ACC112 (cell line): ENCODE results near the gene ELOVL6.
"Not testable (repeated sequence)": the region's sequence is repeated elsewhere in the genome, so short reads cannot be mapped to it uniquely, and the experiment has no call there.

ENCODE experiments used
- H2AFZ ChIP-seq: fragments of 200-600 bp; sonication (generic); one replicate; pipeline ENCODE4 v1.6.0; 2017; ENCODE audit warnings: antibody characterized with exemption, low read length; ENCODE audit not compliant: unreplicated experiment
- H3K27ac ChIP-seq: fragments of 200-600 bp; sonication (generic); 2 replicates; pipeline ENCODE4 v1.5.1; 2014; ENCODE audit warnings: low read depth, mild to moderate bottlenecking, antibody characterized with exemption, low read length, moderate library complexity
- H3K27me3 ChIP-seq: fragments of 200-600 bp; sonication (generic); 2 replicates; pipeline ENCODE4 v1.6.1; 2014; ENCODE audit warnings: mild to moderate bottlenecking, antibody characterized with exemption, low read length, moderate library complexity, mixed read lengths; ENCODE audit not compliant: insufficient read depth
- H3K36me3 ChIP-seq: fragments of 200-600 bp; sonication (generic); 2 replicates; pipeline ENCODE4 v1.6.1; 2016; ENCODE audit warnings: mild to moderate bottlenecking, antibody characterized with exemption, low read length, moderate library complexity, mixed read lengths; ENCODE audit not compliant: insufficient read depth
- H3K4me1 ChIP-seq: fragments of 200-600 bp; sonication (generic); one replicate; pipeline ENCODE4 v1.6.1; 2016; ENCODE audit warnings: low read length, mixed read lengths; ENCODE audit not compliant: insufficient read depth, unreplicated experiment, control insufficient read depth
- H3K4me3 ChIP-seq: fragments of 200-600 bp; sonication (generic); 2 replicates; pipeline ENCODE4 v1.5.1; 2014; ENCODE audit warnings: mild to moderate bottlenecking, low read depth, low read length
- H3K79me2 ChIP-seq: fragments of 200-600 bp; sonication (generic); one replicate; pipeline ENCODE4 v1.6.0; 2016; ENCODE audit warnings: low read length; ENCODE audit not compliant: control insufficient read depth, unreplicated experiment, insufficient read depth

Gene ELOVL6

DNA sequence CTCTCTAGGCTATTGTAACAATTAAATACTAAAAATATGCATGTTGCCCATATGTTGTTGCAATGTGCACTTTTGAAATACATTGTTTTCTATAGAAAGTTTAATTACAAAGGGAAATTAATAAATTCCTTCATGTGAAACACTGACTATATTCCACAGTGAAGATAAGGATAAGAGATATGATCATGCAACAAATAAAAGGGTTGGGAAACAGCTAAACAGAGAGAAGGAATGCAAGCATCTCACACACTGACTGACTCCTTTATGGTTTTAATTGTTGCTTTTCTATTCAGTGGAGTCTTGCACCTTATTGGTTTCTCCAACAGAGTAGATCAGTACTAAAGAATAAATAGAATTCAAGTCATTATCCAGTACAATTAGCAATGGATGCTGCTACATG is 37.8 kb downstream of the ELOVL6 start:
- H3K4me1 ChIP-seq, result peaks cover 56% of the 10 kb centered on the region
- H3K79me2 ChIP-seq, result peaks cover 16% of the 10 kb centered on the region
- H3K4me3 ChIP-seq, result no peak overlapping the region

GRCh38 chr4:110159541-110159940 is 38.9 kb downstream of the ELOVL6 start:
- Histone ChIP-seq H3K4me1 (peaks cover 45% of the 10 kb centered on the region), H2AFZ (no peak overlapping the region), H3K27me3 (no peaks in the 10 kb centered on the region), H3K4me3 (no peak overlapping the region), H3K79me2 (peaks cover 22% of the 10 kb centered on the region), H3K36me3 (peaks cover 11% of the 10 kb centered on the region), H3K27ac (no peak overlapping the region)

More for the DNA sequence above, 37.8 kb downstream of the ELOVL6 start:
- no peaks in the 10 kb centered on the region for H3K27me3 ChIP-seq
- H2AFZ ChIP-seq, result no peak overlapping the region
- H3K36me3 ChIP-seq, result peaks cover 11% of the 10 kb centered on the region
- H3K27ac ChIP-seq, result no peak overlapping the region

GRCh38 chr4:110157580-110157979 is 40.8 kb downstream of the ELOVL6 start:
- Histone ChIP-seq H3K4me1 (peaks cover 25% of the 10 kb centered on the region), H3K36me3 (peaks cover 11% of the 10 kb centered on the region), H3K27me3 (no peaks in the 10 kb centered on the region), H3K27ac (no peak overlapping the region), H3K79me2 (peaks cover 23% of the 10 kb centered on the region), H3K4me3 (no peak overlapping the region), H2AFZ (no peak overlapping the region)

DNA sequence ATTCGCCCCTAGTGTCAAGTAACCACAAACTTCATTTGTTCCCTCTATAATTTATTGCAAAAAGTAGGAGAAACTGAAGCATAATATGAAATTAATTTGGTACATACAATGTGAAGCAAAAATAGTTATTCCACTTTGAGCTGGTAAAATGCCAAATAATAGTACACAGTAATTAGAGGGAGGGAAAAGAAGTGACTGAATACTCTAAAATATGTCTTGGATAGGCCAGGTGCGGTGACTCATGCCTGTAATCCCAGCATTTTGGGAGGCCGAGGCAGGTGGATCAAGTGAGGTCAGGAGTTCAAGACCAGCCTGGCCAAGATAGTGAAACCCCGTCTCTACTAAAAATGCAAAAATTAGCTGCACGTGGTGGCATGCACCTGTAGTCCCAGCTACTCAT is 41.2 kb downstream of the ELOVL6 start:
- H3K79me2 ChIP-seq, result peaks cover 23% of the 10 kb centered on the region

GRCh38 chr4:110156442-110156841 is 42.0 kb downstream of the ELOVL6 start:
- Histone ChIP-seq H3K4me1 (peaks cover 23% of the 10 kb centered on the region), H2AFZ (no peak overlapping the region), H3K27me3 (no peaks in the 10 kb centered on the region), H3K27ac (no peak overlapping the region), H3K36me3 (peaks cover 7% of the 10 kb centered on the region), H3K79me2 (peaks cover 19% of the 10 kb centered on the region), H3K4me3 (no peak overlapping the region)

More for the DNA sequence above, 41.2 kb downstream of the ELOVL6 start:
- Histone ChIP-seq H3K4me1 (peaks cover 23% of the 10 kb centered on the region), H3K36me3 (peaks cover 11% of the 10 kb centered on the region)
- H3K4me3 ChIP-seq, H2AFZ ChIP-seq, H3K27ac ChIP-seq, H3K27me3 ChIP-seq: not testable (repeated sequence)

DNA sequence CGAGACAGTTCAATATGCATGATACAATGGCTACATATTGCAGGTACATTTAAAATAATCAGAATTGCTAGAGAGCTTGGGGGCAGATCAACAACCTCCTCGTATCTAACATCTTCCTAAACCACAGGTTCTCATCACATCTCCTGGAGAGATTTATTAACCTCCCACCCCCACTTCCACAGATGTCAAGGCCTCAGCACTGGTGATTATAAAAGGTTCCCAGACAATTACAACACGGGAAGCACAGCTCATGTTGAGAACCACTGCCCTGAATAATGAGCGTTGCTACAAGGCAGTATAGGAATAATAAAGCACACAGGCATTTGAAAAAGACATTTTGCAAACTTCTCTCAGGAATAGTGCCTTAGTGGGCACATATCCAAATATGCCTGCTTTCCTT is 42.8 kb downstream of the ELOVL6 start:
- H3K27ac ChIP-seq, result no peak overlapping the region
- H3K36me3 ChIP-seq, result no peaks in the 10 kb centered on the region
- H2AFZ ChIP-seq, result no peak overlapping the region
- no peaks in the 10 kb centered on the region for H3K27me3 ChIP-seq
- H3K79me2 ChIP-seq, result peaks cover 17% of the 10 kb centered on the region
- no peak overlapping the region for H3K4me3 ChIP-seq
- peaks cover 22% of the 10 kb centered on the region for H3K4me1 ChIP-seq

GRCh38 chr4:110154582-110154981 is 43.8 kb downstream of the ELOVL6 start:
- H3K4me3 ChIP-seq, result no peak overlapping the region
- H2AFZ ChIP-seq, result no peak overlapping the region
- H3K27ac ChIP-seq, result no peak overlapping the region
- no peaks in the 10 kb centered on the region for H3K27me3 ChIP-seq
- H3K4me1 ChIP-seq, result peaks cover 12% of the 10 kb centered on the region
- H3K36me3 ChIP-seq, result no peaks in the 10 kb centered on the region
- peaks cover 15% of the 10 kb centered on the region for H3K79me2 ChIP-seq

GRCh38 chr4:110152386-110152785 is 46.0 kb downstream of the ELOVL6 start:
- H3K4me3 ChIP-seq, result no peak overlapping the region
- no peaks in the 10 kb centered on the region for H3K27me3 ChIP-seq
- no peaks in the 10 kb centered on the region for H3K4me1 ChIP-seq
- H2AFZ ChIP-seq, result no peak overlapping the region
- peaks cover 12% of the 10 kb centered on the region for H3K79me2 ChIP-seq
- H3K36me3 ChIP-seq, result no peaks in the 10 kb centered on the region
- H3K27ac ChIP-seq, result no peak overlapping the region

DNA sequence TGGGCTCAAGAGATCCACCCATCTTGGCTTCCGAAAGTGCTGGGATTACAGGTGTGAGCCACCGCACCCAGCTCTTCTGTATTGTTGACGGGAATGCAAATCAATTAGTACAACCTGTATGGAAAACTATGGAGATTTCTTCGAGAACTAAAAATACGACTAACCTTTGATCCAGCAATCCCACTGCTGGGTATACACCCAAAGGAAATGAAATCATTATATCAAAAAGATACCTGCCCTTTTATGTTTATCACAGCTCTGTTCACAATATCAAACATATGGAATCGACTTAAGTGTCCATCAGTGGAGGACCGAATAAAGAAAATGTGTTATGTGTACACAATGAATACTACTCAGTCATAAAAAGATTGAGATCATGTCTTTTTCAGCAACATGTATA is 49.3 kb downstream of the ELOVL6 start:
- 0 out of 2 replicates have a peak, but pooled peaks cover 7% of the 10 kb centered on the region for H3K36me3 ChIP-seq
- no peak overlapping the region for H2AFZ ChIP-seq
- no peak overlapping the region for H3K4me3 ChIP-seq
- H3K27me3 ChIP-seq, result no peaks in the 10 kb centered on the region
- peaks cover 4% of the 10 kb centered on the region for H3K79me2 ChIP-seq
- no peak overlapping the region for H3K27ac ChIP-seq
- no peaks in the 10 kb centered on the region for H3K4me1 ChIP-seq

DNA sequence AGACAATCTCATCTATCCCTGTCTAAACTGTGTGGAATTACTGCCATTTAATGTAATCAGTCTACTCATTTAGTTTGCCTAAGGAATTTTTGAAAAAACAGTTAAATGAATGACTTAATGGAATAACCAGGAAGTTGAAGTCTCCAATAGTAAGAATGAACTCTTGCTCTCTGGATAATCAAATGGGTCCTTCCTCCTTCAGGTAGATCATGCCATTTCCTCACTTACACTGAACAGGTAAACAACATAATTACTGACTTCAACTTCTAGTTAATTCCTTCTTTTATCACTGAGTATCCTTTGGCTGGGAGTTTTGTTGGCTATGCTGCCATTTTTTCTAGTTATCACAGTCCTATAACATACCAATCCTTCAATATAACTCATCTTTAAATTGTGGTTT is 56.0 kb downstream of the ELOVL6 start:
- Histone ChIP-seq H2AFZ (no peak overlapping the region), H3K36me3 (0 out of 2 replicates have a peak, but pooled peaks cover 7% of the 10 kb centered on the region), H3K4me3 (no peak overlapping the region), H3K79me2 (no peaks in the 10 kb centered on the region), H3K27ac (no peak overlapping the region), H3K4me1 (no peaks in the 10 kb centered on the region), H3K27me3 (no peaks in the 10 kb centered on the region)

- Histone ChIP-seq H3K36me3 (no peaks in the 10 kb centered on the region), H3K27ac (no peak overlapping the region), H3K4me1 (no peaks in the 10 kb centered on the region), H3K27me3 (no peaks in the 10 kb centered on the region), H3K4me3 (no peak overlapping the region), H2AFZ (no peak overlapping the region), H3K79me2 (no peaks in the 10 kb centered on the region)
These were observed 58.6 kb downstream of the ELOVL6 start for GRCh38 chr4:110139815-110140214.
